ENCODE data around the gene LRMDA.

DNA sequence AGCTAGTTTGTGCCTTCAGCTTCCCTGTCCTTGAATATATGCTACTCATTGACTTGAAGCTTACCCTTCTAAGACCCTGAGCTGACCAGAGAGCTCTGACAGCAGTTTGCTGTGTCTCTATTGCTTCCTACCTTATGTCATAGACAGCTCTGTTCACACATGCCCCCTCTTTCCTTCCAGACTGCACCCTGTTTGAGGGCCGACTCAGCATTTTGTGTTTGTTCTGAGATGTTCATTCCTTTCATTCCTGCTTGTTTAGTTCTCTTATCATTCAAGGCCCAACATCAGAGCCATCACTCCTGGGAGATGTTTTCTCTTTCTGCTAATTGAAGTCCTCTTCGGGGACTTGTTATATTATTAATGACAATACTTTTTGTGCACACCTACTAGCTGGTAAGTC is 518.9 kb downstream of the LRMDA start:
- TF ChIP-seq, protein P1, sequence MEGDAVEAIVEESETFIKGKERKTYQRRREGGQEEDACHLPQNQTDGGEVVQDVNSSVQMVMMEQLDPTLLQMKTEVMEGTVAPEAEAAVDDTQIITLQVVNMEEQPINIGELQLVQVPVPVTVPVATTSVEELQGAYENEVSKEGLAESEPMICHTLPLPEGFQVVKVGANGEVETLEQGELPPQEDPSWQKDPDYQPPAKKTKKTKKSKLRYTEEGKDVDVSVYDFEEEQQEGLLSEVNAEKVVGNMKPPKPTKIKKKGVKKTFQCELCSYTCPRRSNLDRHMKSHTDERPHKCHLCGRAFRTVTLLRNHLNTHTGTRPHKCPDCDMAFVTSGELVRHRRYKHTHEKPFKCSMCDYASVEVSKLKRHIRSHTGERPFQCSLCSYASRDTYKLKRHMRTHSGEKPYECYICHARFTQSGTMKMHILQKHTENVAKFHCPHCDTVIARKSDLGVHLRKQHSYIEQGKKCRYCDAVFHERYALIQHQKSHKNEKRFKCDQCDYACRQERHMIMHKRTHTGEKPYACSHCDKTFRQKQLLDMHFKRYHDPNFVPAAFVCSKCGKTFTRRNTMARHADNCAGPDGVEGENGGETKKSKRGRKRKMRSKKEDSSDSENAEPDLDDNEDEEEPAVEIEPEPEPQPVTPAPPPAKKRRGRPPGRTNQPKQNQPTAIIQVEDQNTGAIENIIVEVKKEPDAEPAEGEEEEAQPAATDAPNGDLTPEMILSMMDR (IDR thresholded peaks at IDR 0.05) = no peak
- TF ChIP-seq POLR2A (IDR thresholded peaks at IDR 0.05) (no peak), EP300 (IDR thresholded peaks at IDR 0.05) (no peak)

Data from tibial nerve (tissue), 4 donors.